Subcutaneous adipose tissue (tissue), 4 donors: ENCODE data around the gene IRF8. TPM values are rescaled to one million over a fixed set of nuclear protein-coding genes. Genes with fewer than 3 reads are reported as not detected.

Experiments used
- CTCF ChIP-seq: fragments of 450-650 bp; IDR thresholded peaks from one replicate; pipeline ENCODE4 v1.5.1; 2016; ENCODE audit warnings: low read depth, mild to moderate bottlenecking, control low read depth, antibody characterized with exemption, moderate library complexity
- total RNA-seq, 4 donors: library from RNA; depleted of rRNA; stranded (reverse); fragments of >200 nt; gene quantifications; one replicate each; pipeline ENCODE4 v1.1.0, GENCODE V29; 2016

IRF8 gene
- total RNA-seq, 4 donors from 2014 or later: 40.8 to 156 (median 66.6) TPM

DNA sequence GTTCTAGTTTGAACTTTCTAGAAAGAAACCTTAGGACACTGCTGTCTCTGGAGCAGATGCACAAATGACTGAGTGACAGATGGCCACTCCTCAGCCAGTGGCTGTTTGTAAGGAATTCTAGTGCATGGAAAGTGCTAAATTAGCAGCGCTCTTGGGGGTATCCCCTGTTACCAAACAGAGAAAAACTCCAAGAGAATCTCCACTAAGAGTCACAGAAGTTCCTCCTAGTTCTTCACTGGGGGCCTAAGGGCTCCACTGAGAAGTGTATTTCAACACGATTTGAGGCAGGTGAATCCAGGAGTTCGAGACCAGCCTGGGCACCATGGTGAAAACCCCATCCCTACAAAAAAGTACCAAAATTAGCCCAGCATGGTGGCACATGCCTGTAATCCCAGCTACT is 18.1 kb upstream of the IRF8 start:
- TF ChIP-seq CTCF: no peak

DNA sequence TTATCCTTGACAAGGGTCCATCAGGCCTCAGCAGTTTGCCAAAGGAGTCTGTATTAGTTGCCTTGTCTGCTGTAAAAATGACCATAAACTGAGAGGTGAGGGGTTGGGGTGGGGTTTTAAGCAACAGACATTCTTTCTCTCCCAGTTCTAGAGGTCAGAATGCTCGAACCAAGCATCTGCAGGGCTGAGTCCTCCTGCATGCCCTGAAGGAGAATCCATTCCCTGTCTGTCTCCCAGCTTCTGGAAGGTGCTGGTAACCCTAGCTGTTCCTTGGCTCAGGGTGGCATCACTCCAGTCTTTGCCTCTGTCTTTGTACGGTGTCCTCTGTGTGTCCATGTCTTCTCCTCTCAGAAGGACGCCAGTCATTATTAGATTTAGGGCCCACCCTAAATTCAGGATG is 17.5 kb upstream of the IRF8 start:
- no peak for TF ChIP-seq CTCF

DNA sequence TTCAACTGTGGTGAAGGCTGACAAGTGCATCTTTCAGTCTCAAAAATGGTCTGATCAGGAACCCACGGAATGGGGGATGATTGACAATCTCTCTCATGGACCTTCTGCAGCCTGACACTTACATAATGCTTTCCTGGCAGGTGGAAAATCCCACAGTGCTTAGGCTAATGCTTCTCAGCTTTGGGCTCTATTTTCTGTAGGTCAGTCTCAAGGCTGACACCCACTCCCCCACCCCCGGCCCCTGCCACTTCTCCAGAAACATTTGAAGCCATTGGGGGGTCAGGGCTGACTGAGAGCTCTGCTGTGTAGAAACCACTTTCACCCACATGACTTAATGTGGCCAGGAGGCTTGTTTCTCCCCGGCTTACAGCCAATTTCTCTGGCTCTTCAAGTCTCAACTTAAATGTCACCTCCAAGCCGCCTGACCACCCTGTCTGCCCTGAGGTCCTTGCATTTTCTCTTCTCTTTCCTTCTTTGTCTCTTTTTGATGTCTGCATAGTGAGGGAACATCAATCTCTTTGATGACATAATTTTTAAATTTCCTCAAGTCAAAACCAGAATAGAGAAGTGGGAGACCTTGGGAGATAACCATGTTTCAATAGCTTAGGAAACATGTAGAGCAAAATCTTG is 16.7 kb upstream of the IRF8 start:
- TF ChIP-seq CTCF: no peak

GRCh38 chr16:85883813-85884212 is 15.1 kb upstream of the IRF8 start:
- TF ChIP-seq CTCF: no peak

- no peak for TF ChIP-seq CTCF
These were observed 14.0 kb upstream of the IRF8 start for GRCh38 chr16:85884808-85885463.

- no peak for TF ChIP-seq CTCF
These were observed 13.4 kb upstream of the IRF8 start for GRCh38 chr16:85885537-85885936.

- TF ChIP-seq CTCF: no peak
These were observed 10.3 kb upstream of the IRF8 start for GRCh38 chr16:85888405-85889331.
